HAP-1 (cell line): ENCODE data around the gene DOCK4.

Experiments used
- DNase-seq, 2 experiments: peaks; one replicate each; pipeline ENCODE4 v3.0.0-alpha.2; 2016 to 2020; ENCODE audit warnings: low spot score in 2 of 2
- H3K27me3 ChIP-seq: fragments of 250-450 bp; sonication (Bioruptor Pico); 2 replicates; pipeline ENCODE4 v1.5.1; 2020; ENCODE audit warnings: low read depth, mild to moderate bottlenecking, moderate library complexity
- H3K36me3 ChIP-seq: fragments of 250-450 bp; sonication (Bioruptor Pico); replicated peaks from 2 replicates; pipeline ENCODE4 v1.5.1; 2020; ENCODE audit warnings: mild to moderate bottlenecking
- H3K4me1 ChIP-seq: fragments of 250-450 bp; sonication (Bioruptor Pico); 2 replicates; pipeline ENCODE4 v1.5.1; 2020; ENCODE audit warnings: mild to moderate bottlenecking
- H3K4me3 ChIP-seq: fragments of 250-450 bp; sonication (Bioruptor Pico); 2 replicates; pipeline ENCODE4 v1.5.1; 2020; ENCODE audit warnings: mild to moderate bottlenecking, moderate library complexity
- H3K9me3 ChIP-seq: fragments of 250-450 bp; sonication (Bioruptor Pico); 2 replicates; pipeline ENCODE4 v1.5.1; 2020; ENCODE audit warnings: mild to moderate bottlenecking, moderate library complexity
- in situ Hi-C: fragments of 300-500 bp; cut with MboI; formaldehyde crosslinking; loops from 3 replicates; pipeline ENCODE4 v1.14.3; 2020; ENCODE audit warnings: low sequenced_read_pairs, inconsistent platforms, mixed read lengths

Gene DOCK4

GRCh38 chr7:112206991-112207592, 893 bp upstream of the DOCK4 start:
- 0 out of 2 replicates have a peak, but pooled peaks cover 2% of the 10 kb centered on the region for H3K36me3 ChIP-seq
- H3K27me3 ChIP-seq, result 0 out of 2 replicates have a peak, but pooled peaks cover 4% of the 10 kb centered on the region
- no peaks in the 10 kb centered on the region for H3K9me3 ChIP-seq
- DNase-seq, result peak in 1 of 2 experiments; percentile 31
- in situ Hi-C loops, result no loop called here
- peak overlapping the region; percentile 96 for H3K4me3 ChIP-seq
- peaks cover 5% of the 10 kb centered on the region for H3K4me1 ChIP-seq

GRCh38 chr7:112205343-112206237, 609 bp downstream of the DOCK4 start:
- DNase-seq, result peak; percentile 31 to 60
- Histone ChIP-seq H3K9me3 (no peaks in the 10 kb centered on the region), H3K4me3 (peak overlapping the region; percentile 96), H3K4me1 (peaks cover 5% of the 10 kb centered on the region), H3K36me3 (0 out of 2 replicates have a peak, but pooled peaks cover 2% of the 10 kb centered on the region), H3K27me3 (peaks cover 7% of the 10 kb centered on the region; the same call in 1 of the 2 replicates)
- in situ Hi-C loops, result no loop called here

GRCh38 chr7:112204499-112205342, 1.5 kb downstream of the DOCK4 start:
- Histone ChIP-seq H3K36me3 (0 out of 2 replicates have a peak, but pooled peaks cover 2% of the 10 kb centered on the region), H3K4me3 (peak overlapping the region; percentile 96), H3K4me1 (peaks cover 5% of the 10 kb centered on the region), H3K27me3 (peaks cover 7% of the 10 kb centered on the region; the same call in 1 of the 2 replicates), H3K9me3 (no peaks in the 10 kb centered on the region)
- in situ Hi-C loops, result no loop called here
- no peak for DNase-seq

- Histone ChIP-seq H3K36me3 (0 out of 2 replicates have a peak, but pooled peaks cover 2% of the 10 kb centered on the region), H3K4me3 (no peak overlapping the region), H3K9me3 (no peaks in the 10 kb centered on the region), H3K4me1 (peaks cover 5% of the 10 kb centered on the region), H3K27me3 (peaks cover 7% of the 10 kb centered on the region; the same call in 1 of the 2 replicates)
- in situ Hi-C loops, result no loop called here
- no peak for DNase-seq
Observed at GRCh38 chr7:112203365-112203739, 2.8 kb downstream of the DOCK4 start.

- Histone ChIP-seq H3K4me1 (peaks cover 5% of the 10 kb centered on the region), H3K9me3 (no peaks in the 10 kb centered on the region), H3K4me3 (no peak overlapping the region), H3K27me3 (peaks cover 7% of the 10 kb centered on the region; the same call in 1 of the 2 replicates), H3K36me3 (0 out of 2 replicates have a peak, but pooled peaks cover 2% of the 10 kb centered on the region)
- in situ Hi-C loops, result no loop called here
- DNase-seq, result peak in 1 of 2 experiments; percentile 17
Observed at GRCh38 chr7:112202816-112203215, 3.4 kb downstream of the DOCK4 start.

GRCh38 chr7:112201839-112202238, 4.4 kb downstream of the DOCK4 start:
- Histone ChIP-seq H3K4me3 (no peak overlapping the region), H3K9me3 (no peaks in the 10 kb centered on the region)
- in situ Hi-C loops, result no loop called here

GRCh38 chr7:112201411-112201810, 4.8 kb downstream of the DOCK4 start:
- in situ Hi-C loops, result no loop called here
- no peaks in the 10 kb centered on the region for H3K9me3 ChIP-seq
- H3K27me3 ChIP-seq, result peaks cover 7% of the 10 kb centered on the region; the same call in 1 of the 2 replicates
- no peak overlapping the region for H3K4me3 ChIP-seq
- 0 out of 2 replicates have a peak, but pooled peaks cover 2% of the 10 kb centered on the region for H3K36me3 ChIP-seq
- no peak for DNase-seq
- peaks cover 5% of the 10 kb centered on the region for H3K4me1 ChIP-seq

More at GRCh38 chr7:112201839-112202238, 4.4 kb downstream of the DOCK4 start:
- DNase-seq, result no peak
- Histone ChIP-seq H3K4me1 (peaks cover 5% of the 10 kb centered on the region), H3K27me3 (peaks cover 7% of the 10 kb centered on the region; the same call in 1 of the 2 replicates), H3K36me3 (0 out of 2 replicates have a peak, but pooled peaks cover 2% of the 10 kb centered on the region)

- no peaks in the 10 kb centered on the region for H3K36me3 ChIP-seq
- H3K4me1 ChIP-seq, result peaks cover 5% of the 10 kb centered on the region
- in situ Hi-C loops, result no loop called here
- DNase-seq, result no peak
- H3K9me3 ChIP-seq, result no peaks in the 10 kb centered on the region
- no peak overlapping the region for H3K4me3 ChIP-seq
- H3K27me3 ChIP-seq, result peaks cover 7% of the 10 kb centered on the region; the same call in 1 of the 2 replicates
Observed at GRCh38 chr7:112199672-112200071, 6.5 kb downstream of the DOCK4 start.

- no peak for DNase-seq
- in situ Hi-C loops, result no loop called here
- Histone ChIP-seq H3K36me3 (no peaks in the 10 kb centered on the region), H3K4me3 (no peak overlapping the region), H3K9me3 (no peaks in the 10 kb centered on the region), H3K27me3 (peaks cover 7% of the 10 kb centered on the region; the same call in 1 of the 2 replicates), H3K4me1 (peaks cover 1% of the 10 kb centered on the region)
Observed at GRCh38 chr7:112199035-112199655, 7.1 kb downstream of the DOCK4 start.

- no peak for DNase-seq
- no peaks in the 10 kb centered on the region for H3K4me1 ChIP-seq
- H3K27me3 ChIP-seq, result peaks cover 3% of the 10 kb centered on the region; the same call in 1 of the 2 replicates
- H3K4me3 ChIP-seq, result no peak overlapping the region
- in situ Hi-C loops, result no loop called here
- no peaks in the 10 kb centered on the region for H3K36me3 ChIP-seq
- H3K9me3 ChIP-seq, result no peaks in the 10 kb centered on the region
Observed at GRCh38 chr7:112197322-112197721, 8.9 kb downstream of the DOCK4 start.

GRCh38 chr7:112195717-112196116, 10.5 kb downstream of the DOCK4 start:
- Histone ChIP-seq H3K27me3 (no peaks in the 10 kb centered on the region), H3K4me1 (no peaks in the 10 kb centered on the region), H3K4me3 (no peak overlapping the region), H3K9me3 (no peaks in the 10 kb centered on the region), H3K36me3 (no peaks in the 10 kb centered on the region)
- DNase-seq, result no peak
- in situ Hi-C loops, result no loop called here

- Histone ChIP-seq H3K9me3 (no peaks in the 10 kb centered on the region), H3K4me1 (no peaks in the 10 kb centered on the region), H3K36me3 (no peaks in the 10 kb centered on the region), H3K27me3 (no peaks in the 10 kb centered on the region), H3K4me3 (no peak overlapping the region)
- no peak for DNase-seq
- in situ Hi-C loops, result no loop called here
Observed at GRCh38 chr7:112193915-112194502, 12.2 kb downstream of the DOCK4 start.
